Body of pancreas (tissue), 4 donors: ENCODE measurements around the gene HNRNPA3.

Experiments
- CTCF ChIP-seq, 7 experiments: fragments of 450-650 bp in 4 of 7; fragments of 200-600 bp in 3 of 7; sonication (generic) in 3 of 7; IDR thresholded peaks; one replicate each; pipeline ENCODE4 v1.5.1; 2016 to 2019; ENCODE audit warnings: antibody characterized with exemption in 7 of 7
- POLR2A ChIP-seq, 3 donors: fragments of 450-650 bp; IDR thresholded peaks; one replicate each; pipeline ENCODE4 v1.6.1; 2016; ENCODE audit warnings: antibody characterized with exemption in 3 of 3, mild to moderate bottlenecking in 2 of 3

- TF ChIP-seq CTCF (IDR thresholded peaks at IDR 0.05) (no peak), POLR2A (IDR thresholded peaks at IDR 0.05) (no peak)
Observed at GRCh38 chr2:177262092-177262491, 49.5 kb downstream of the HNRNPA3 start.
